GM12878 (cell line): ENCODE measurements around the gene MAL. TPM values are rescaled to one million over a fixed set of nuclear protein-coding genes. Genes with fewer than 3 reads are reported as not detected.

Experiments used
- ATAC-seq: fragments of 200-7000 bp; cut with Tn5 transposase; 3 replicates; pipeline ENCODE4 v1.9.1; 2020; ENCODE audit warnings: mild to moderate bottlenecking, moderate library complexity
- BruUV-seq: library from RNA; stranded (reverse); fragments of 400-500 nt; replicated peaks from 2 replicates; lab custom pipeline; 2021; lab: Mats Ljungman, UMichigan
- CTCF ChIA-PET: fragments of 300-600 bp; sonication (Branson Sonifier 250); formaldehyde crosslinking; extraction: SDS; loops from one replicate; lab custom pipeline; 2021; ENCODE audit warnings: inconsistent platforms; lab: Yijun Ruan, JAX
- POLR2A ChIA-PET: fragments of 350-600 bp; formaldehyde crosslinking; extraction: SDS; loops from one replicate; lab custom pipeline; 2021; ENCODE audit warnings: inconsistent platforms; lab: Charles Lee
- RAD21 ChIA-PET: fragments of 300-600 bp; sonication (Branson Sonifier 250); formaldehyde crosslinking; loops from one replicate; lab custom pipeline; 2023; ENCODE audit warnings: antibody characterized with exemption; ENCODE audit not compliant: unreplicated experiment; lab: Charles Lee
- SMC1A ChIA-PET: fragments of 300-600 bp; sonication (Branson Sonifier 250); formaldehyde crosslinking; loops from one replicate; lab custom pipeline; 2023; ENCODE audit not compliant: unreplicated experiment, uncharacterized antibody; lab: Charles Lee
- DNase-seq: peaks from one replicate; pipeline ENCODE4 v3.0.0-alpha.2; 2011; ENCODE audit warnings: low read depth, low spot score
- FAIRE-seq: peaks from 3 replicates; lab custom pipeline; 2011; peaks lifted over from hg19 to GRCh38; lab: Jason Lieb, UNC
- H2AFZ ChIP-seq: 2 replicates; pipeline ENCODE4 v1.6.0; 2011; ENCODE audit warnings: low read depth, low read length, control low read depth; ENCODE audit not compliant: control insufficient read depth
- H3K27ac ChIP-seq: 2 replicates; pipeline ENCODE4 v1.5.1; 2011; ENCODE audit warnings: control low read depth; ENCODE audit not compliant: control insufficient read depth, insufficient read depth
- H3K27me3 ChIP-seq, 2 experiments: replicated peaks in 1 of 2; 2 replicates each; pipeline versions ENCODE4 v1.6.0 to v1.6.1; 2011; ENCODE audit warnings: low read length in 1 of 2; ENCODE audit not compliant: control insufficient read depth in 2 of 2, insufficient read depth in 2 of 2
- H3K36me3 ChIP-seq, 2 experiments: 2 replicates each; pipeline ENCODE4 v1.5.1; 2011; ENCODE audit warnings: low read length in 1 of 2; ENCODE audit not compliant: control insufficient read depth in 2 of 2, insufficient read depth in 2 of 2
- H3K4me1 ChIP-seq: 2 replicates; pipeline ENCODE4 v1.6.1; 2011; ENCODE audit warnings: mild to moderate bottlenecking, low read length, moderate library complexity, mixed read lengths; ENCODE audit not compliant: control insufficient read depth, insufficient read depth
- H3K4me2 ChIP-seq: 2 replicates; pipeline ENCODE4 v1.6.0; 2011; ENCODE audit warnings: control low read depth; ENCODE audit not compliant: control insufficient read depth, insufficient read depth
- H3K4me3 ChIP-seq: fragments of 200-600 bp; sonication (generic); 2 replicates; pipeline ENCODE4 v1.5.1; 2016
- H3K79me2 ChIP-seq: 2 replicates; pipeline ENCODE4 v1.6.0; 2011; ENCODE audit warnings: low read length; ENCODE audit not compliant: control insufficient read depth, insufficient read depth
- H3K9ac ChIP-seq: 2 replicates; pipeline ENCODE4 v1.8.0; 2011; ENCODE audit warnings: low read length, control low read depth, mixed read lengths; ENCODE audit not compliant: control insufficient read depth, insufficient read depth
- H3K9me3 ChIP-seq: replicated peaks from 3 replicates; pipeline ENCODE4 v1.5.1; 2011; ENCODE audit warnings: mild to moderate bottlenecking, low read length; ENCODE audit not compliant: control insufficient read depth, insufficient read depth
- H4K20me1 ChIP-seq: 2 replicates; pipeline ENCODE4 v1.6.0; 2011; ENCODE audit not compliant: control insufficient read depth, insufficient read depth
- EGR1 ChIP-seq, 2 experiments: IDR thresholded peaks; 1 replicate in 1 of 2; 2 replicates in 1 of 2; pipeline ENCODE4 v1.6.1; 2011 to 2012; ENCODE audit warnings: low read depth in 2 of 2, low read length in 2 of 2, borderline replicate concordance in 1 of 2, mild to moderate bottlenecking in 1 of 2, moderate library complexity in 1 of 2
- WGBS: methylation state at CpG from one replicate; pipeline ENCODE4 v1.1.6; 2016; ENCODE audit warnings: low lambda C conversion rate; ENCODE audit not compliant: insufficient replicate concordance, insufficient coverage; ENCODE audit errors: missing lambda C conversion rate; 5-methylcytosine and 5-hydroxymethylcytosine counted together
- in situ Hi-C: fragments of 300-500 bp; cut with MboI; formaldehyde crosslinking; loops from 9 replicates; pipeline ENCODE4 v1.14.3; 2018; ENCODE audit warnings: mixed read lengths
- intact Hi-C: fragments of 100-400 bp; cut with micrococcal nuclease; formaldehyde crosslinking; loops from one replicate; pipeline ENCODE4 v1.14.2; 2022; ENCODE audit not compliant: unreplicated experiment
- polyA plus RNA-seq, 11 experiments: library from polyadenylated mRNA; depleted of rRNA in 4 of 11; unstranded in 6 of 11; stranded (reverse) in 5 of 11; fragments of >200 nt; fragmentation: Nextera tagmentation in 4 of 11; fragmentation: Illumina TruSeq in 1 of 11; extraction: Ambion mirVana in 4 of 11; extraction: Trizol in 1 of 11; gene quantifications; 1 replicate in 1 of 11; 2 replicates in 10 of 11; pipeline versions ENCODE4 v1.2.1 to v1.2.3, GENCODE V29; 2011 to 2016; ENCODE audit warnings: inconsistent platforms in 2 of 11, missing spikeins in 2 of 11, low read depth in 1 of 11
- total RNA-seq, 4 experiments: library from RNA; depleted of rRNA in 3 of 4; stranded (reverse); fragments of >200 nt in 3 of 4; fragmentation: Illumina TruSeq in 1 of 4; extraction: Trizol in 1 of 4; gene quantifications; 2 replicates each; pipeline versions ENCODE4 v1.2.1 to v1.2.3, GENCODE V29; 2013 to 2021
- TF ChIP-seq, protein P1 (sequence below): fragments of 450-650 bp; IDR thresholded peaks from 2 replicates; pipeline ENCODE4 v1.6.1; 2018; ENCODE audit warnings: mild to moderate bottlenecking, low read depth, moderate library complexity; ENCODE audit not compliant: partially characterized antibody

MAL gene
- total and polyA plus RNA-seq, 10 of the 15 experiments (the other 5 are each of a cell fraction or from before 2014, with no cell fraction given) = 1.3 to 4.5 (median 1.7) TPM

DNA sequence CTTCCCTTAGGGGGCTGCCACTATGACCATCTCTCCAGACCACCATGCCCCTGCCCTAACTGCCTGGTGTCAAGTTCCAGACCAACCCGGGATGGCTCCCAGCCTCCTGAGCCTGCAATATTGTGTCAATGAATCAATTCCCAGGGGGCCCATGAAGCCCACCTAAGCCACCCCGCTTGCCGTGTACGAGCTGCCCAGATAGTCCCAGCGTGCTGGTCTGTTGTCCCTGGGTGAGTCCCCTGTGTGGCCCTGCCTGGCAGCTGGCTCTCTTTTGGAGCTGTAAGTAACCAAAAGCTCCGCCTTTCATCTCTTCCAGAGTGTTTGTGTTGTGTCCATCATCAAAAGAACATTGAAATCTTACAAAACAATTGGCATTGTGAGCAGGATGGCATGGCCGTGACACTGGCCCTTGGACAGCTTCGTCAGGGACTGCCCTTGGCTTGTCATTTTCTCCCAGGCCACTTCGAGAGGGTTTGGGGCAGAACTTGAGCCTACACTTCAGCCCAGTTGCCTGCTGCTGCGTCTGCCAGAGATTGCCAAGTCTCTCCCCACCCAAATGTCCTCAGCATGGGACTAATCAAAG, 11.3 kb upstream of the MAL start:
- no peak overlapping the region for H3K9ac ChIP-seq
- no peak overlapping the region; the same call in 1 of the 2 replicates for H2AFZ ChIP-seq
- no peak for FAIRE-seq
- no peaks in the 10 kb centered on the region for H3K27me3 ChIP-seq
- intact Hi-C loops (loop anchor here (5.0 kb wide), 1 partner anchor 148 kb away; no protein-coding TSS in a partner anchor), in situ Hi-C loops (no loop called here)
- no peak overlapping the region for H3K4me2 ChIP-seq
- H3K36me3 ChIP-seq = no peaks in the 10 kb centered on the region
- H3K27ac ChIP-seq = no peak overlapping the region
- no TSS peak for BruUV-seq
- ATAC-seq = no peak
- H3K4me3 ChIP-seq = no peak overlapping the region
- no peaks in the 10 kb centered on the region for H4K20me1 ChIP-seq
- WGBS = 34% methylated on average over 10 of the region's 10 CpGs
- TF ChIP-seq, protein P1, sequence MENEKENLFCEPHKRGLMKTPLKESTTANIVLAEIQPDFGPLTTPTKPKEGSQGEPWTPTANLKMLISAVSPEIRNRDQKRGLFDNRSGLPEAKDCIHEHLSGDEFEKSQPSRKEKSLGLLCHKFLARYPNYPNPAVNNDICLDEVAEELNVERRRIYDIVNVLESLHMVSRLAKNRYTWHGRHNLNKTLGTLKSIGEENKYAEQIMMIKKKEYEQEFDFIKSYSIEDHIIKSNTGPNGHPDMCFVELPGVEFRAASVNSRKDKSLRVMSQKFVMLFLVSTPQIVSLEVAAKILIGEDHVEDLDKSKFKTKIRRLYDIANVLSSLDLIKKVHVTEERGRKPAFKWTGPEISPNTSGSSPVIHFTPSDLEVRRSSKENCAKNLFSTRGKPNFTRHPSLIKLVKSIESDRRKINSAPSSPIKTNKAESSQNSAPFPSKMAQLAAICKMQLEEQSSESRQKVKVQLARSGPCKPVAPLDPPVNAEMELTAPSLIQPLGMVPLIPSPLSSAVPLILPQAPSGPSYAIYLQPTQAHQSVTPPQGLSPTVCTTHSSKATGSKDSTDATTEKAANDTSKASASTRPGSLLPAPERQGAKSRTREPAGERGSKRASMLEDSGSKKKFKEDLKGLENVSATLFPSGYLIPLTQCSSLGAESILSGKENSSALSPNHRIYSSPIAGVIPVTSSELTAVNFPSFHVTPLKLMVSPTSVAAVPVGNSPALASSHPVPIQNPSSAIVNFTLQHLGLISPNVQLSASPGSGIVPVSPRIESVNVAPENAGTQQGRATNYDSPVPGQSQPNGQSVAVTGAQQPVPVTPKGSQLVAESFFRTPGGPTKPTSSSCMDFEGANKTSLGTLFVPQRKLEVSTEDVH = no peak
- no peak for TF ChIP-seq EGR1 (IDR thresholded peaks at IDR 0.05; ENCODE audit: borderline replicate concordance in 1 of 2, low read depth in 2 of 2, low read length in 2 of 2)
- CTCF ChIA-PET = interaction anchor here (0.5 to 2.5 kb wide), 8 partner anchors 8 to 122 kb away, joined by 3 to 12 read pairs (median 4); no protein-coding TSS in a partner anchor
- H3K4me1 ChIP-seq = peaks cover 29% of the 10 kb centered on the region
- no peak for DNase-seq
- POLR2A ChIA-PET = no interaction called here
- no peaks in the 10 kb centered on the region for H3K9me3 ChIP-seq
- H3K79me2 ChIP-seq = no peaks in the 10 kb centered on the region
- RAD21 ChIA-PET = interaction anchor here (1.6 to 2.9 kb wide), 2 partner anchors 29 to 65 kb away, joined by 4 to 13 read pairs; no protein-coding TSS in a partner anchor
- SMC1A ChIA-PET = interaction anchor here (0.9 kb wide), 1 partner anchor 61 kb away, joined by 3 read pairs; no protein-coding TSS in a partner anchor
